Spleen (tissue), 11 donors: ENCODE data around the gene SNX13. TPM values are rescaled to one million over a fixed set of nuclear protein-coding genes. Genes with fewer than 3 reads are reported as not detected.

Experiments
- DNase-seq: peaks from one replicate; pipeline ENCODE4 v3.0.0-alpha.2; 2020
- H3K27ac ChIP-seq, 8 donors: fragments of 200-600 bp; sonication (generic) in 7 of 8; 1 replicate in 4 of 8; 2 replicates in 4 of 8; pipeline versions ENCODE4 v1.5.0 to v1.8.0; 2016 to 2021; ENCODE audit warnings: inconsistent platforms in 4 of 8, mild to moderate bottlenecking in 4 of 8, moderate library complexity in 1 of 8
- H3K27me3 ChIP-seq, 7 donors: fragments of 200-600 bp; sonication (generic) in 6 of 7; replicated peaks in 1 of 7; 1 replicate in 4 of 7; 2 replicates in 3 of 7; pipeline versions ENCODE4 v1.5.0 to v1.8.0; 2016 to 2021; ENCODE audit warnings: inconsistent platforms in 3 of 7, mild to moderate bottlenecking in 1 of 7
- H3K36me3 ChIP-seq, 6 donors: fragments of 200-600 bp; sonication (generic) in 5 of 6; 1 replicate in 4 of 6; 2 replicates in 2 of 6; pipeline versions ENCODE4 v1.5.0 to v1.8.0; 2016 to 2021; ENCODE audit warnings: inconsistent platforms in 2 of 6
- H3K4me1 ChIP-seq, 6 donors: fragments of 200-600 bp; sonication (generic) in 5 of 6; 1 replicate in 3 of 6; 2 replicates in 3 of 6; pipeline versions ENCODE4 v1.5.0 to v1.8.0; 2016 to 2021; ENCODE audit warnings: inconsistent platforms in 3 of 6
- H3K4me3 ChIP-seq, 8 donors: fragments of 200-600 bp; sonication (generic) in 7 of 8; 1 replicate in 4 of 8; 2 replicates in 4 of 8; pipeline versions ENCODE4 v1.5.0 to v1.8.0; 2016 to 2021; ENCODE audit warnings: inconsistent platforms in 4 of 8, mild to moderate bottlenecking in 4 of 8, moderate library complexity in 2 of 8
- H3K9me3 ChIP-seq, 8 donors: fragments of 200-600 bp; sonication (generic) in 7 of 8; 1 replicate in 4 of 8; 2 replicates in 4 of 8; pipeline versions ENCODE4 v1.5.0 to v1.8.0; 2016 to 2021; ENCODE audit warnings: inconsistent platforms in 4 of 8
- POLR2A ChIP-seq, 3 donors: fragments of 450-650 bp; IDR thresholded peaks; one replicate each; pipeline ENCODE4 v1.5.1; 2017; ENCODE audit warnings: antibody characterized with exemption in 3 of 3, mild to moderate bottlenecking in 1 of 3
- POLR2AphosphoS5 ChIP-seq, 3 donors: sonication (generic); formaldehyde crosslinking; IDR thresholded peaks; one replicate each; pipeline ENCODE4 v1.5.1; 2017; ENCODE audit warnings: antibody characterized with exemption in 3 of 3
- WGBS, 5 donors: extraction: QIAGEN DNeasy Blood & Tissue Kit in 3 of 5; methylation state at CpG; one replicate each; pipeline versions ENCODE4 v1.1.5 to v1.1.7; 2013 to 2018; 5-methylcytosine and 5-hydroxymethylcytosine counted together
- intact Hi-C: fragments of 100-400 bp; cut with DNase I; formaldehyde crosslinking; loops from one replicate; pipeline ENCODE4 v1.15.0; 2023; ENCODE audit warnings: low total_unique reads
- polyA plus RNA-seq, 3 donors: library from polyadenylated mRNA; stranded (reverse); fragments of 200-250 nt; gene quantifications; one replicate each; pipeline ENCODE4 v1.2.1, GENCODE V29; 2013
- total RNA-seq, 7 donors: library from RNA; depleted of rRNA in 3 of 7; stranded (reverse); fragments of >200 nt in 3 of 7; fragmentation: NEBNext Ultra II Directional in 4 of 7; extraction: Animal tissue kit (Norgen Biotek cat#: 25700) in 4 of 7; gene quantifications; one replicate each; pipeline versions ENCODE4 v1.1.0 to v1.2.1, GENCODE V29; 2016 to 2021
- TF ChIP-seq, protein P1 (sequence below), 11 experiments: fragments of 200-600 bp in 7 of 11; fragments of 450-650 bp in 4 of 11; sonication (generic) in 4 of 11; IDR thresholded peaks in 8 of 11; conservative IDR thresholded peaks in 3 of 11; 1 replicate in 7 of 11; 2 replicates in 4 of 11; pipeline versions ENCODE4 v1.4.0 to v1.8.0; 2016 to 2021; ENCODE audit warnings: antibody characterized with exemption in 11 of 11, inconsistent platforms in 4 of 11, mild to moderate bottlenecking in 1 of 11
- donor health status: healthy with polysubstance abuse.
- donor health status: DM: no; HTN: no; CAD: no; lungs with moderate emphysema.
- donor health status: DM: no; HTN: no; CAD: no.
- donor health status: Bipolar disorder and iron deficiency.
- donor health status: healthy.
- donor health status: DM: no; HTN: no; CAD: no.
- donor health status: DM: yes; HTN: yes; CAD: no.

SNX13 gene
- total and polyA plus RNA-seq, 10 donors = 5.7 to 79.8 (median 55.8) TPM

DNA sequence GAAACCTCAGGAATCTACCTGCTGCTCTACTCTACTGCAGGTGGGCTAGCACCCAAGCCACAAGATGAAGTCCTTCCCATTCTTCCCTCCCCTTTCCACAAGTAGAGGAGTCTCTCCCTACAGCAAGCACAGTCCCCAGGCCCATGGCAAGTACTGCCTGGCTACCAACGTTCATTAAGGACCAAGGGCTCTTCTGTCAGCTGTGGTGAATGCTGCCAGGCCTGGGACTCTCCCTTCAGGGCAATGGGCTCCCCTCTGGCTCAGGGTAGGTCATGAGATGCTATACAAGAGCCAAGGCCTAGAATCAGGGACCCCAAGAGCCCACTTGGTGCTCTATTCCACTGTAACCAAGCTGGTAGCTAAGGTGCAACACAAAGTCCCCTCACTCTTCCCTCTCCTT is 39.8 kb downstream of the SNX13 start:
- TF ChIP-seq, protein P1, sequence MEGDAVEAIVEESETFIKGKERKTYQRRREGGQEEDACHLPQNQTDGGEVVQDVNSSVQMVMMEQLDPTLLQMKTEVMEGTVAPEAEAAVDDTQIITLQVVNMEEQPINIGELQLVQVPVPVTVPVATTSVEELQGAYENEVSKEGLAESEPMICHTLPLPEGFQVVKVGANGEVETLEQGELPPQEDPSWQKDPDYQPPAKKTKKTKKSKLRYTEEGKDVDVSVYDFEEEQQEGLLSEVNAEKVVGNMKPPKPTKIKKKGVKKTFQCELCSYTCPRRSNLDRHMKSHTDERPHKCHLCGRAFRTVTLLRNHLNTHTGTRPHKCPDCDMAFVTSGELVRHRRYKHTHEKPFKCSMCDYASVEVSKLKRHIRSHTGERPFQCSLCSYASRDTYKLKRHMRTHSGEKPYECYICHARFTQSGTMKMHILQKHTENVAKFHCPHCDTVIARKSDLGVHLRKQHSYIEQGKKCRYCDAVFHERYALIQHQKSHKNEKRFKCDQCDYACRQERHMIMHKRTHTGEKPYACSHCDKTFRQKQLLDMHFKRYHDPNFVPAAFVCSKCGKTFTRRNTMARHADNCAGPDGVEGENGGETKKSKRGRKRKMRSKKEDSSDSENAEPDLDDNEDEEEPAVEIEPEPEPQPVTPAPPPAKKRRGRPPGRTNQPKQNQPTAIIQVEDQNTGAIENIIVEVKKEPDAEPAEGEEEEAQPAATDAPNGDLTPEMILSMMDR (IDR thresholded peaks at IDR 0.05 in 8 of 11, conservative IDR thresholded peaks at IDR 0.05 in 3 of 11) = no peak
- no peak for TF ChIP-seq POLR2AphosphoS5 (IDR thresholded peaks at IDR 0.05)
- no peak overlapping the region for H3K27ac ChIP-seq
- no peaks in the 10 kb centered on the region for H3K9me3 ChIP-seq
- peaks cover 0 to 15% (median 0%) of the 10 kb centered on the region in 6 donors for H3K36me3 ChIP-seq
- intact Hi-C loops = no loop called here
- H3K4me3 ChIP-seq = no peak overlapping the region
- peaks cover 0 to 18% (median 7%) of the 10 kb centered on the region in 6 donors for H3K4me1 ChIP-seq
- no peaks in the 10 kb centered on the region for H3K27me3 ChIP-seq
- 86 to 100% (median 93%) methylated on average over 1 of the region's 1 CpG for WGBS, 5 donors
- peak; percentile 69 for DNase-seq

DNA sequence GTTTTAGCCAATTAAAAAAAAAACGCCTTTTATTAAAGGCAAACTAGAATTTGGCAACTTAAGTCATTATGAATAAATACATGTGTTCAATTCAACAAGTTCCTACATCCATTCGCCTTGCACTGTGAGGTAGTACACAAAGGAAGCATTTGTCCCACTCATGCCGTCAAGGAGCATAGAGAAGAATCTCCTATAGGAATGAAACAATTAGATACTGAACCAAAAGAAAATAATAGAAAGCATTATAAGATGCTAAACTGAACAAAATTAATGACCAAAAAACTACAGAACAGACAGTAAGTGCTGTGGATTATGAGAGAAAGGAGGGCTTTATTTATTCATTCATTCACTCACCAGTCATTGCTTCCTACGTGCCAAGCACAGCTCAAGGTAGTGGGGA is 42.2 kb downstream of the SNX13 start:
- 95 to 98% (median 97%) methylated on average over 4 of the region's 4 CpGs for WGBS, 5 donors
- intact Hi-C loops = no loop called here
- H3K36me3 ChIP-seq = peaks cover 0 to 26% (median 0%) of the 10 kb centered on the region in 6 donors
- TF ChIP-seq POLR2AphosphoS5 (IDR thresholded peaks at IDR 0.05) = no peak
- TF ChIP-seq, protein P1 (IDR thresholded peaks at IDR 0.05 in 8 of 11, conservative IDR thresholded peaks at IDR 0.05 in 3 of 11) = no peak
- no peak for TF ChIP-seq POLR2A (IDR thresholded peaks at IDR 0.05)
- no peak for DNase-seq
- no peaks in the 10 kb centered on the region for H3K27me3 ChIP-seq
- no peaks in the 10 kb centered on the region for H3K9me3 ChIP-seq
- peaks cover 0 to 7% (median 0%) of the 10 kb centered on the region in 6 donors for H3K4me1 ChIP-seq
- no peak overlapping the region for H3K27ac ChIP-seq
- H3K4me3 ChIP-seq = no peak overlapping the region

GRCh38 chr7:17887286-17887685 is 53.0 kb downstream of the SNX13 start:
- Histone ChIP-seq H3K27ac (no peak overlapping the region), H3K9me3 (no peaks in the 10 kb centered on the region), H3K36me3 (peaks cover 0 to 96% (median 54%) of the 10 kb centered on the region in 6 donors), H3K4me1 (no peaks in the 10 kb centered on the region), H3K27me3 (no peaks in the 10 kb centered on the region), H3K4me3 (no peak overlapping the region)
- intact Hi-C loops = no loop called here
- 96 to 99% (median 98%) methylated on average over 2 of the region's 2 CpGs for WGBS, 5 donors
- no peak for TF ChIP-seq POLR2AphosphoS5 (IDR thresholded peaks at IDR 0.05)
- no peak for TF ChIP-seq POLR2A (IDR thresholded peaks at IDR 0.05)
- TF ChIP-seq, protein P1 (IDR thresholded peaks at IDR 0.05 in 8 of 11, conservative IDR thresholded peaks at IDR 0.05 in 3 of 11) = no peak
- DNase-seq = no peak

DNA sequence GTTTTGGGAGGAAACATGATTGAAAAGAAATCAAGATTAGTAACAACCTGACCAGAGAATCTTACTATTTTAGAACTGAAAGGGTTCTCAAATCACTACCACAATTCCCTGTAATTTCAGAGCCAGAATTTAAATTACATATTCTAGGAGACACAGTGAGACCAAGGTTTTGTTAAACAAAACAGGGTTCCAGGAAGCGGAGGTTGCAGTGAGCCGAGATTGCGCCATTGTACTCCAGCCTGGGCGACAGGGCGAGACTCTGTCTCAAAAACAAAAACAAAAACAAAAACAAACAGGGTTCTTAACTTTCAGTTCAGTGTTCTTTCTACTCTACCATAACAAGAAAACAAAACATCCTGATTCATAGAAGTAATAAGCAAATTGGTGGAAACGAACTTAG is 57.6 kb downstream of the SNX13 start:
- Histone ChIP-seq H3K9me3 (no peaks in the 10 kb centered on the region), H3K4me3 (no peak overlapping the region), H3K4me1 (no peaks in the 10 kb centered on the region), H3K27me3 (no peaks in the 10 kb centered on the region), H3K36me3 (peaks cover 0 to 88% (median 31%) of the 10 kb centered on the region in 6 donors), H3K27ac (no peak overlapping the region)
- WGBS, 5 donors = 81 to 96% (median 90%) methylated on average over 6 of the region's 6 CpGs
- intact Hi-C loops = no loop called here
- TF ChIP-seq POLR2A (IDR thresholded peaks at IDR 0.05) (no peak), POLR2AphosphoS5 (IDR thresholded peaks at IDR 0.05) (no peak)
- TF ChIP-seq, protein P1 (IDR thresholded peaks at IDR 0.05 in 8 of 11, conservative IDR thresholded peaks at IDR 0.05 in 3 of 11) = no peak
- DNase-seq = no peak
